ENCODE data around the gene FBXO31.
A peak's percentile ranks its signal among the peaks of the same experiment; 100 is the strongest.

FBXO31 gene

GRCh38 chr16:87416826-87417527 lies 33.4 kb upstream of the FBXO31 start:
- Histone ChIP-seq H3K27ac (ENCODE audit: poor library complexity, severe bottlenecking) (no peak overlapping the region), H3K4me3 (ENCODE audit: severe bottlenecking) (no peak overlapping the region), H3K9me3 (ENCODE audit: severe bottlenecking) (no peaks in the 10 kb centered on the region), H3K36me3 (ENCODE audit: low read depth) (peaks cover 56% of the 10 kb centered on the region), H3K4me1 (ENCODE audit: insufficient read depth, poor library complexity, severe bottlenecking) (no peaks in the 10 kb centered on the region), H3K27me3 (ENCODE audit: insufficient read depth, poor library complexity, severe bottlenecking) (no peaks in the 10 kb centered on the region)
- TF ChIP-seq CTCF (IDR thresholded peaks at IDR 0.05; ENCODE audit: poor library complexity, severe bottlenecking), result peak; percentile 74
- no peak for DNase-seq (ENCODE audit: low spot score)
- no peak for ATAC-seq (ENCODE audit: low read depth)

GRCh38 chr16:87415441-87415840 lies 31.9 kb upstream of the FBXO31 start:
- no peak for TF ChIP-seq CTCF (IDR thresholded peaks at IDR 0.05; ENCODE audit: poor library complexity, severe bottlenecking)
- no peak for ATAC-seq (ENCODE audit: low read depth)
- H3K27ac ChIP-seq (ENCODE audit: poor library complexity, severe bottlenecking), result no peak overlapping the region

GRCh38 chr16:87414251-87414680 lies 30.7 kb upstream of the FBXO31 start:
- no peak for TF ChIP-seq CTCF (IDR thresholded peaks at IDR 0.05; ENCODE audit: poor library complexity, severe bottlenecking)
- Histone ChIP-seq H3K27ac (ENCODE audit: poor library complexity, severe bottlenecking) (no peak overlapping the region), H3K27me3 (ENCODE audit: insufficient read depth, poor library complexity, severe bottlenecking) (no peaks in the 10 kb centered on the region), H3K9me3 (ENCODE audit: severe bottlenecking) (no peaks in the 10 kb centered on the region), H3K4me3 (ENCODE audit: severe bottlenecking) (no peak overlapping the region), H3K36me3 (ENCODE audit: low read depth) (peaks cover 54% of the 10 kb centered on the region), H3K4me1 (ENCODE audit: insufficient read depth, poor library complexity, severe bottlenecking) (no peaks in the 10 kb centered on the region)
- DNase-seq (ENCODE audit: low spot score) (no peak), ATAC-seq (ENCODE audit: low read depth) (peak; percentile 52; the same call in 1 of the 3 replicates)

More at GRCh38 chr16:87415441-87415840, 31.9 kb upstream of the FBXO31 start:
- Histone ChIP-seq H3K9me3 (ENCODE audit: severe bottlenecking) (no peaks in the 10 kb centered on the region), H3K27me3 (ENCODE audit: insufficient read depth, poor library complexity, severe bottlenecking) (no peaks in the 10 kb centered on the region), H3K36me3 (ENCODE audit: low read depth) (peaks cover 55% of the 10 kb centered on the region), H3K4me1 (ENCODE audit: insufficient read depth, poor library complexity, severe bottlenecking) (no peaks in the 10 kb centered on the region), H3K4me3 (ENCODE audit: severe bottlenecking) (no peak overlapping the region)
- DNase-seq (ENCODE audit: low spot score), result no peak

GRCh38 chr16:87412996-87413421 lies 29.4 kb upstream of the FBXO31 start:
- no peak for TF ChIP-seq CTCF (IDR thresholded peaks at IDR 0.05; ENCODE audit: poor library complexity, severe bottlenecking)
- ATAC-seq (ENCODE audit: low read depth) (no peak), DNase-seq (ENCODE audit: low spot score) (no peak)
- Histone ChIP-seq H3K4me1 (ENCODE audit: insufficient read depth, poor library complexity, severe bottlenecking) (peaks cover 5% of the 10 kb centered on the region), H3K4me3 (ENCODE audit: severe bottlenecking) (no peak overlapping the region), H3K9me3 (ENCODE audit: severe bottlenecking) (no peaks in the 10 kb centered on the region), H3K27me3 (ENCODE audit: insufficient read depth, poor library complexity, severe bottlenecking) (no peaks in the 10 kb centered on the region), H3K27ac (ENCODE audit: poor library complexity, severe bottlenecking) (no peak overlapping the region), H3K36me3 (ENCODE audit: low read depth) (peaks cover 58% of the 10 kb centered on the region)

GRCh38 chr16:87412371-87412995 lies 28.9 kb upstream of the FBXO31 start:
- Histone ChIP-seq H3K4me3 (ENCODE audit: severe bottlenecking) (no peak overlapping the region), H3K4me1 (ENCODE audit: insufficient read depth, poor library complexity, severe bottlenecking) (peaks cover 10% of the 10 kb centered on the region)
- no peak for DNase-seq (ENCODE audit: low spot score)

More at GRCh38 chr16:87412371-87412995, 28.9 kb upstream of the FBXO31 start:
- Histone ChIP-seq H3K36me3 (ENCODE audit: low read depth) (peaks cover 58% of the 10 kb centered on the region), H3K27me3 (ENCODE audit: insufficient read depth, poor library complexity, severe bottlenecking) (no peaks in the 10 kb centered on the region), H3K9me3 (ENCODE audit: severe bottlenecking) (no peaks in the 10 kb centered on the region), H3K27ac (ENCODE audit: poor library complexity, severe bottlenecking) (no peak overlapping the region)
- no peak for TF ChIP-seq CTCF (IDR thresholded peaks at IDR 0.05; ENCODE audit: poor library complexity, severe bottlenecking)
- ATAC-seq (ENCODE audit: low read depth), result no peak
